Suprapubic skin (tissue), 3 donors: ENCODE results near the gene ZNF597.

Experiments used
- CTCF ChIP-seq, 2 donors: fragments of 200-600 bp in 1 of 2; fragments of 450-650 bp in 1 of 2; sonication (generic) in 1 of 2; IDR thresholded peaks; one replicate each; pipeline ENCODE4 v1.5.1; 2016 to 2019; ENCODE audit warnings: antibody characterized with exemption in 2 of 2, mild to moderate bottlenecking in 1 of 2, moderate library complexity in 1 of 2
- POLR2A ChIP-seq, 2 donors: fragments of 450-650 bp; IDR thresholded peaks; one replicate each; pipeline ENCODE4 v1.6.1; 2017; ENCODE audit warnings: antibody characterized with exemption in 2 of 2, mild to moderate bottlenecking in 2 of 2, moderate library complexity in 2 of 2

GRCh38 chr16:3481696-3482658 is 38.7 kb upstream of the ZNF597 start:
- no peak for TF ChIP-seq CTCF (IDR thresholded peaks at IDR 0.05)
- no peak for TF ChIP-seq POLR2A (IDR thresholded peaks at IDR 0.05)
